Neural cell (in vitro differentiated cells): Measurements from ENCODE around the gene NFIA. TPM values are rescaled to one million over a fixed set of nuclear protein-coding genes. Genes with fewer than 3 reads are reported as not detected.

Source experiments
- H2AFZ ChIP-seq: fragments of 200-600, 300-800 bp; sonication (generic), shearing (Covaris generic); 2 replicates; pipeline ENCODE4 v1.6.0; 2014; ENCODE audit warnings: low read depth, mild to moderate bottlenecking, antibody characterized with exemption, low read length, moderate library complexity
- H3F3A ChIP-seq: fragments of 200-600 bp; shearing (Covaris generic); 2 replicates; pipeline ENCODE4 v1.6.1; 2016; ENCODE audit warnings: mild to moderate bottlenecking, moderate library complexity, mixed read lengths, antibody characterized with exemption, low read length; ENCODE audit not compliant: insufficient read depth, poor library complexity, severe bottlenecking
- H3K27ac ChIP-seq: fragments of 200-600, 300-800 bp; sonication (generic), shearing (Covaris generic); 2 replicates; pipeline ENCODE4 v1.5.1; 2014; ENCODE audit warnings: mild to moderate bottlenecking, low read length, moderate library complexity
- H3K27me3 ChIP-seq: fragments of 300-800, 200-600 bp; sonication (generic), shearing (Covaris generic); 2 replicates; pipeline ENCODE4 v1.6.0; 2014; ENCODE audit warnings: mild to moderate bottlenecking, low read depth, low read length, moderate library complexity; ENCODE audit not compliant: insufficient read depth
- H3K36me3 ChIP-seq: fragments of 300-800, 200-600 bp; sonication (generic), shearing (Covaris generic); 2 replicates; pipeline ENCODE4 v1.5.1; 2014; ENCODE audit warnings: mild to moderate bottlenecking, antibody characterized with exemption, low read length, moderate library complexity; ENCODE audit not compliant: insufficient read depth
- H3K4me2 ChIP-seq: fragments of 300-800, 200-600 bp; sonication (generic), shearing (Covaris generic); 2 replicates; pipeline ENCODE4 v1.6.0; 2014; ENCODE audit warnings: mild to moderate bottlenecking, low read length
- H3K4me3 ChIP-seq: fragments of 300-800, 200-600 bp; sonication (generic), shearing (Covaris generic); 2 replicates; pipeline ENCODE4 v1.5.1; 2014; ENCODE audit warnings: mild to moderate bottlenecking, low read length, moderate library complexity
- H3K79me2 ChIP-seq: fragments of 200-600 bp; shearing (Covaris generic); replicated peaks from 2 replicates; pipeline ENCODE4 v1.6.0; 2014; ENCODE audit warnings: mild to moderate bottlenecking, low read length, moderate library complexity; ENCODE audit not compliant: insufficient read depth
- H3K9ac ChIP-seq: fragments of 300-800, 200-600 bp; sonication (generic), shearing (Covaris generic); 2 replicates; pipeline ENCODE4 v1.6.1; 2016; ENCODE audit warnings: mild to moderate bottlenecking, low read length, mixed read lengths
- H3K9me2 ChIP-seq: fragments of 200-600 bp; shearing (Covaris generic); 2 replicates; pipeline ENCODE4 v1.6.1; 2016; ENCODE audit warnings: mild to moderate bottlenecking, low read length, mixed read lengths; ENCODE audit not compliant: insufficient read depth
- H3K9me3 ChIP-seq: fragments of 200-600, 300-800 bp; sonication (generic), shearing (Covaris generic); 2 replicates; pipeline ENCODE4 v1.6.1; 2016; ENCODE audit warnings: mild to moderate bottlenecking, mixed run types, low read length, moderate library complexity, mixed read lengths
- H4K20me1 ChIP-seq: fragments of 200-600 bp; shearing (Covaris generic); 2 replicates; pipeline ENCODE4 v1.6.1; 2016; ENCODE audit warnings: mild to moderate bottlenecking, mixed run types; ENCODE audit not compliant: insufficient read depth
- CTCF ChIP-seq: fragments of 450-650 bp; IDR thresholded peaks from 2 replicates; pipeline ENCODE4 v1.5.1; 2014; ENCODE audit warnings: antibody characterized with exemption, mild to moderate bottlenecking, moderate library complexity; ENCODE audit not compliant: poor library complexity, severe bottlenecking
- EP300 ChIP-seq: fragments of 450-650 bp; conservative IDR thresholded peaks from 2 replicates; pipeline ENCODE4 v1.6.1; 2014; ENCODE audit warnings: antibody characterized with exemption, mild to moderate bottlenecking, moderate library complexity; ENCODE audit not compliant: poor library complexity, severe bottlenecking
- EZH2 ChIP-seq: fragments of 200-600, 300-800 bp; shearing (Covaris generic), sonication (generic); IDR thresholded peaks from 2 replicates; pipeline ENCODE4 v1.6.1; 2014; ENCODE audit warnings: antibody characterized with exemption, low read length, borderline replicate concordance, mild to moderate bottlenecking; ENCODE audit not compliant: insufficient read depth, poor library complexity, severe bottlenecking
- MXI1 ChIP-seq: fragments of 450-650 bp; conservative IDR thresholded peaks from 2 replicates; pipeline ENCODE4 v1.6.1; 2014; ENCODE audit warnings: antibody characterized with exemption, mild to moderate bottlenecking; ENCODE audit not compliant: poor library complexity, severe bottlenecking
- POLR2AphosphoS5 ChIP-seq: IDR thresholded peaks from 2 replicates; pipeline ENCODE4 v1.6.1; 2012
- RAD21 ChIP-seq: fragments of 450-650 bp; conservative IDR thresholded peaks from 2 replicates; pipeline ENCODE4 v1.6.1; 2014; ENCODE audit warnings: antibody characterized with exemption, mild to moderate bottlenecking, moderate library complexity
- REST ChIP-seq: IDR thresholded peaks from 2 replicates; pipeline ENCODE4 v1.6.1; 2012; ENCODE audit warnings: borderline replicate concordance
- SMC3 ChIP-seq: fragments of 450-650 bp; conservative IDR thresholded peaks from 2 replicates; pipeline ENCODE4 v1.6.1; 2014; ENCODE audit warnings: antibody characterized with exemption, mild to moderate bottlenecking, moderate library complexity; ENCODE audit not compliant: poor library complexity
- TAF1 ChIP-seq: IDR thresholded peaks from 2 replicates; pipeline ENCODE4 v1.6.1; 2012; ENCODE audit warnings: low read depth
- polyA plus RNA-seq: library from polyadenylated mRNA; depleted of rRNA; stranded (reverse); fragments of >200 nt; gene quantifications from 2 replicates; pipeline ENCODE4 v1.2.3, GENCODE V29; 2014

The NFIA gene
- polyA plus RNA-seq, 1 donor from 2014 or later: 0.47 TPM

GRCh38 chr1:61450872-61451571 is 368.7 kb downstream of the NFIA start:
- H3K36me3 ChIP-seq: no peaks in the 10 kb centered on the region
- H3K27ac ChIP-seq: no peak overlapping the region
- H3F3A ChIP-seq: no peaks in the 10 kb centered on the region
- no peak overlapping the region for H3K9ac ChIP-seq
- no peak overlapping the region for H3K4me2 ChIP-seq
- TF ChIP-seq EZH2 (no peak), REST (no peak), POLR2AphosphoS5 (no peak), TAF1 (no peak), RAD21 (no peak), SMC3 (no peak), MXI1 (no peak), EP300 (no peak), CTCF (no peak)
- no peaks in the 10 kb centered on the region for H3K9me2 ChIP-seq
- peaks cover 11% of the 10 kb centered on the region for H3K27me3 ChIP-seq
- H4K20me1 ChIP-seq: no peaks in the 10 kb centered on the region
- H3K4me3 ChIP-seq: no peak overlapping the region
- H2AFZ ChIP-seq: no peak overlapping the region
- no peaks in the 10 kb centered on the region for H3K79me2 ChIP-seq
- H3K9me3 ChIP-seq: no peaks in the 10 kb centered on the region

GRCh38 chr1:61451572-61451968 is 369.2 kb downstream of the NFIA start:
- Histone ChIP-seq H2AFZ (no peak overlapping the region), H3K9me3 (no peaks in the 10 kb centered on the region), H3K36me3 (no peaks in the 10 kb centered on the region), H4K20me1 (no peaks in the 10 kb centered on the region), H3F3A (no peaks in the 10 kb centered on the region), H3K4me3 (no peak overlapping the region), H3K79me2 (no peaks in the 10 kb centered on the region), H3K9me2 (no peaks in the 10 kb centered on the region), H3K27ac (no peak overlapping the region), H3K9ac (no peak overlapping the region), H3K27me3 (peaks cover 14% of the 10 kb centered on the region), H3K4me2 (no peak overlapping the region)
- TF ChIP-seq REST: no peak
- no peak for TF ChIP-seq EP300
- TF ChIP-seq SMC3: no peak
- no peak for TF ChIP-seq RAD21
- TF ChIP-seq POLR2AphosphoS5: no peak
- no peak for TF ChIP-seq CTCF
- TF ChIP-seq TAF1: no peak
- no peak for TF ChIP-seq MXI1
- TF ChIP-seq EZH2: no peak
